ENCODE data around the gene APOL2. TPM values are rescaled to one million over a fixed set of nuclear protein-coding genes. Genes with fewer than 3 reads are reported as not detected.
A peak's percentile ranks its signal among the peaks of the same experiment; 100 is the strongest.
"Not testable (repeated sequence)": the region's sequence is repeated elsewhere in the genome, so short reads cannot be mapped to it uniquely, and the experiment has no call there.

The APOL2 gene
- total and polyA plus RNA-seq, 8 donors, result 29.0 to 63.0 (median 35.0) TPM

DNA sequence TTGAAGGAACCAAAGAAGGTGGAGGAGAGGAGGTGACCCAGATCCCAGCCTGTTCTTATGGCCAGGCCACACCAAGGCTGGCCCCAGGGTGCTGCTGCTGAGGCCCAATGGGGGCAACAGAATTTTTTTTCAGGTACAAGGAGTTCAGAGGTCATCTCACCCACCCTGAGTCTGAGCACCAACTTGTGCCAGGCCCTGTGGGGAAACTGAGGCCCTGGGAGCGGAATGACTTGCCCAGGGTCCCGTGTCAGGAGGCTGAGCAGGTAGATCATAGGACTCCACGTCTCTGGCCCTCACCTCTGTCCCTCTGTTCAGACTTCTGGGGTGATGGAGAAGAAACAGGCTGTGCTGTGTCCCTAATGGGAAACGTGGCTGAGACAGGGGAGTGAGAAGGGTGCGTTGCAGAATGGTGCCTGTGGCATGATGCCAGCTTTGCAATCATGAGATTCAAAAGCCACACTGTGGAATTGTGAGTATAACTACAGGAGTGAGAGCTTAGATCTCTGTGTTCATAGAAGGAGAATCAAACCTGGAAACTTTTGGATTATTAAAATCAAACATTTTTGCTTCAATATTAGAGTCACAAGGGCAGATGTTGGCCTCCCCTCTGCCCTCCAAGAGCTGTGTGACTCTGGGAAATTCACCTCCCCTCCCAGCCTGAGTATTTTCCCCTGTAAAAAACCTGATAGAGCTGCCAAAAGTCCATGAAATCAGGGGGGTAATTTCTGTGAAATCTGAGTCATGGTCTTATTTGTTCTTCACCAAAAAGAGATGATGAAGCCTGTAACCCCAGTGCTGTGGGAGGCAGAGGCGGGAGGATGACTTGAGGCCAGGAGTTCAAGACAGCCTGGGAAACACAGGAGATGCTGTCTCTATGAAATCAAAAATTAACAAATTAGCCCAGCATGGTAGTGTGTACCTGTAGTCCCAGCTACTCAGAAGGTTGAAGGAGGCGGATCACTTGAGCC is 14.5 kb upstream of the APOL2 start:
- Histone ChIP-seq H3K27me3 (no peaks in the 10 kb centered on the region), H3K9me3 (no peaks in the 10 kb centered on the region), H3K4me3 (peak overlapping the region; percentile 26 to 72), H3K27ac (peak overlapping the region; percentile 82 to 85), H3K4me1 (peaks cover 15 to 61% of the 10 kb centered on the region in 2 donors), H3K36me3 (peaks cover 0 to 13% of the 10 kb centered on the region in 2 donors)
- DNase-seq, result peak in 1 of 4 donors; percentile 33
- ATAC-seq, result peak; percentile 58
- TF ChIP-seq, protein P1, sequence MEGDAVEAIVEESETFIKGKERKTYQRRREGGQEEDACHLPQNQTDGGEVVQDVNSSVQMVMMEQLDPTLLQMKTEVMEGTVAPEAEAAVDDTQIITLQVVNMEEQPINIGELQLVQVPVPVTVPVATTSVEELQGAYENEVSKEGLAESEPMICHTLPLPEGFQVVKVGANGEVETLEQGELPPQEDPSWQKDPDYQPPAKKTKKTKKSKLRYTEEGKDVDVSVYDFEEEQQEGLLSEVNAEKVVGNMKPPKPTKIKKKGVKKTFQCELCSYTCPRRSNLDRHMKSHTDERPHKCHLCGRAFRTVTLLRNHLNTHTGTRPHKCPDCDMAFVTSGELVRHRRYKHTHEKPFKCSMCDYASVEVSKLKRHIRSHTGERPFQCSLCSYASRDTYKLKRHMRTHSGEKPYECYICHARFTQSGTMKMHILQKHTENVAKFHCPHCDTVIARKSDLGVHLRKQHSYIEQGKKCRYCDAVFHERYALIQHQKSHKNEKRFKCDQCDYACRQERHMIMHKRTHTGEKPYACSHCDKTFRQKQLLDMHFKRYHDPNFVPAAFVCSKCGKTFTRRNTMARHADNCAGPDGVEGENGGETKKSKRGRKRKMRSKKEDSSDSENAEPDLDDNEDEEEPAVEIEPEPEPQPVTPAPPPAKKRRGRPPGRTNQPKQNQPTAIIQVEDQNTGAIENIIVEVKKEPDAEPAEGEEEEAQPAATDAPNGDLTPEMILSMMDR (IDR thresholded peaks at IDR 0.05), result no peak
- intact Hi-C loops (cut with DNase I), result no loop called here

- peaks cover 15 to 53% of the 10 kb centered on the region in 2 donors for H3K4me1 ChIP-seq
- H3K27me3 ChIP-seq, result no peaks in the 10 kb centered on the region
- H3K9me3 ChIP-seq, result no peaks in the 10 kb centered on the region
- intact Hi-C loops (cut with DNase I), result no loop called here
- peaks cover 0 to 8% of the 10 kb centered on the region in 2 donors for H3K36me3 ChIP-seq
- H3K4me3 ChIP-seq, result peak within 1 kb of the TSS; percentile 26 to 72
- H3K27ac ChIP-seq, result peak within 1 kb of the TSS; percentile 82 to 85
- ATAC-seq (peak; percentile 94), DNase-seq (peak in 1 of 4 donors; percentile 28)
- TF ChIP-seq, protein P1 (IDR thresholded peaks at IDR 0.05), result no peak
Observed at GRCh38 chr22:36252754-36253522, 13.6 kb upstream of the APOL2 start, which contains the start of gene APOL1. APOL1 (plus strand) TSS chr22:36253133; CDS start chr22:36254956, 1,823 bp downstream.

- ATAC-seq; H3K27me3 ChIP-seq; DNase-seq; H3K4me3 ChIP-seq; H3K9me3 ChIP-seq; intact Hi-C loops (cut with DNase I); H3K36me3 ChIP-seq: not testable (repeated sequence)
- peaks cover 15 to 44% of the 10 kb centered on the region in 2 donors for H3K4me1 ChIP-seq
- H3K27ac ChIP-seq, result peak overlapping the region; percentile 82 to 85
Observed at GRCh38 chr22:36251979-36252608, 12.8 kb upstream of the APOL2 start.

GRCh38 chr22:36250292-36250960 is 11.1 kb upstream of the APOL2 start:
- intact Hi-C loops (cut with DNase I); H3K27ac ChIP-seq; H3K9me3 ChIP-seq; DNase-seq; H3K4me3 ChIP-seq; ATAC-seq; H3K36me3 ChIP-seq; H3K27me3 ChIP-seq: not testable (repeated sequence)
- peaks cover 15 to 32% of the 10 kb centered on the region in 2 donors for H3K4me1 ChIP-seq

DNA sequence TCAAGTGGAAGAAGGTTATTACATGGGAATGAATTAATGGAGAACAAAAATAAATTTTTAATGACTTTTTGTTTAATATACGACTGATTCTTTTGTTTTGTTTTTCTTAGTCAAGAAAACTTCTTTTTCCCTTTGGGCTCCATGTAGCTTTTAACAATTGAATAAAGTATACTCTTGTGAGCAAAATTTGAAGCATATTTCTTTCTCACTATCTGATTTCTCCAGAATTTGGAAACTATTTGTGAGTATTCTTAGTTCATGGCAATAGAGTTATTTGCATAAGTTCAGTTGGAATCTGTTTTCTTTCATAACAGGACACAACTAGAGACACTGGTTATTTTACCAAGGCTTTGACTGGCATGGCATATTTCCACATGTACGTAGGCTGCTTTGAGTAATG is 9.8 kb upstream of the APOL2 start:
- DNase-seq, result no peak
- H3K4me1 ChIP-seq, result peaks cover 8 to 21% of the 10 kb centered on the region in 2 donors
- no peak overlapping the region for H3K27ac ChIP-seq
- no peaks in the 10 kb centered on the region for H3K9me3 ChIP-seq
- intact Hi-C loops (cut with DNase I), result no loop called here
- TF ChIP-seq, protein P1 (IDR thresholded peaks at IDR 0.05), result no peak
- no peaks in the 10 kb centered on the region for H3K27me3 ChIP-seq
- H3K36me3 ChIP-seq, result no peaks in the 10 kb centered on the region
- H3K4me3 ChIP-seq, result no peak overlapping the region
- no peak for ATAC-seq

Measured in left lung (tissue), 10 donors.